Spinal cord (tissue), 10 donors: ENCODE results near the gene TSHZ2. TPM values are rescaled to one million over a fixed set of nuclear protein-coding genes. Genes with fewer than 3 reads are reported as not detected.
A peak's percentile ranks its signal among the peaks of the same experiment; 100 is the strongest.

Experiments used
- DNase-seq, 6 donors: peaks; one replicate each; pipeline versions ENCODE4 v3.0.0 to v3.0.0-alpha.2; 2013 to 2015; ENCODE audit warnings: low spot score in 6 of 6, low read depth in 4 of 6
- H3K27ac ChIP-seq: one replicate; pipeline ENCODE4 v1.5.1; 2013; ENCODE audit warnings: low read depth, low read length, control low read depth
- H3K27me3 ChIP-seq: one replicate; pipeline ENCODE4 v1.6.1; 2013; ENCODE audit warnings: low read length; ENCODE audit not compliant: control insufficient read depth, insufficient read depth
- H3K36me3 ChIP-seq: one replicate; pipeline ENCODE4 v1.6.1; 2013; ENCODE audit warnings: low read length; ENCODE audit not compliant: control insufficient read depth, insufficient read depth
- H3K4me1 ChIP-seq: one replicate; pipeline ENCODE4 v1.6.1; 2013; ENCODE audit warnings: low read length; ENCODE audit not compliant: control insufficient read depth, insufficient read depth
- H3K4me3 ChIP-seq: one replicate; pipeline ENCODE4 v1.5.1; 2013; ENCODE audit warnings: low read depth, low read length, control low read depth
- H3K9me3 ChIP-seq: one replicate; pipeline ENCODE4 v1.6.1; 2013; ENCODE audit warnings: low read length; ENCODE audit not compliant: control insufficient read depth, insufficient read depth
- WGBS: methylation state at CpG from one replicate; pipeline ENCODE4 v1.1.5; 2013; ENCODE audit warnings: missing lambda C conversion rate; ENCODE audit not compliant: insufficient coverage; 5-methylcytosine and 5-hydroxymethylcytosine counted together
- polyA plus RNA-seq, 2 donors: library from polyadenylated mRNA; unstranded; fragments of 120-200 nt; gene quantifications; one replicate each; pipeline ENCODE4 v1.2.1, GENCODE V29; 2013; ENCODE audit not compliant: insufficient read length in 2 of 2
- total RNA-seq, 2 donors: library from RNA; depleted of rRNA in 1 of 2; stranded (reverse); fragments of 120-200 nt in 1 of 2; fragments of >200 nt in 1 of 2; gene quantifications; one replicate each; pipeline versions ENCODE4 v1.2.3 to v1.2.4, GENCODE V29; 2013 to 2014
- donor health status: healthy.

The TSHZ2 gene
- total and polyA plus RNA-seq, 4 donors = 11.8 to 33.0 (median 25.7) TPM

GRCh38 chr20:53221731-53222130 is 249.6 kb downstream of the TSHZ2 start:
- peak in 1 of 6 donors; percentile 39 for DNase-seq
- WGBS = 80% methylated on average over 1 of the region's 3 CpGs
- Histone ChIP-seq H3K9me3 (no peaks in the 10 kb centered on the region), H3K4me3 (no peak overlapping the region), H3K36me3 (no peaks in the 10 kb centered on the region), H3K27ac (no peak overlapping the region), H3K4me1 (peaks cover 8% of the 10 kb centered on the region), H3K27me3 (no peaks in the 10 kb centered on the region)

DNA sequence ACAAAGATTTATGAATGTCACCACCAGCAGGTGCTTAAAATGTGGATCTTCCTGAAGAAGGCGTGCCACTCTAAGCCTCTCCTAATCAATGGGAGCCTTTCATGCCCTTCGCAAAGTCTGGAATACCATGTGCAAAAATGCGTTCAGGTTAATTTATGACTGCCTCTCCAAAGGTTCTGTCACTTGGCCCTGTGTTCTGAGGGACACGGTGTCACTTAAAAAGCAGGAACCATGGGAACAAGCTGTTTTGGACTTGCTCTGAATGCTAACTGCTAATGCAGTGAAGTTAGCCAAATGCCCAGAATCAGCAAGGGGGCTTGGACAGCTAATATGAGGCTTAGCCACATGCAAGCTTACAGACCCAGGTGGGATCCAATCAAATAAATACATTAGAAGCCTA is 250.3 kb downstream of the TSHZ2 start:
- H3K27me3 ChIP-seq = no peaks in the 10 kb centered on the region
- no peaks in the 10 kb centered on the region for H3K9me3 ChIP-seq
- H3K4me3 ChIP-seq = no peak overlapping the region
- DNase-seq = peak in 4 of 6 donors; percentile 39 to 72 (median 57)
- peaks cover 2% of the 10 kb centered on the region for H3K4me1 ChIP-seq
- H3K36me3 ChIP-seq = no peaks in the 10 kb centered on the region
- WGBS = 32% methylated on average over 4 of the region's 4 CpGs
- no peak overlapping the region for H3K27ac ChIP-seq

DNA sequence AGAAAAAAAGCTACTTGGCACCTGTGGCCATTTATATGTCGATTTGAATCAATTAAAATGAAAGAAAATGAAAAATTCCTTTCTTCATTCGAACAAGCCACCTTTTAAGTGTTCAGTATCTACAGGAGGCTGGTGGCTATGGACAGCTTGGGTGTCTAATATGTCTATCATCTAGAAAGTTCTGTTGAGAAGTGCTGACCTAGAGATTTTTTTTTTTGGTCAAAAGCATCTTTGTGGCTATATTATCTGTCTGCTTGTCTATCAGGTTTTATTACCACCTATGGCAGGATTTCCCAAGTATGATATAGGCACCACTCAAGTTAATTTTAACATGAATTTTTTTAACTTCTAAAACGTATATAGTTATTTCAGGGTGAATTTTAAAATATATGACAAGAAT is 250.8 kb downstream of the TSHZ2 start:
- no CpG with 5 or more reads among the region's 3 CpGs for WGBS

GRCh38 chr20:53223626-53224172 is 251.5 kb downstream of the TSHZ2 start:
- Histone ChIP-seq H3K27ac (no peak overlapping the region), H3K36me3 (no peaks in the 10 kb centered on the region), H3K9me3 (no peaks in the 10 kb centered on the region), H3K27me3 (no peaks in the 10 kb centered on the region), H3K4me1 (no peaks in the 10 kb centered on the region), H3K4me3 (no peak overlapping the region)
- no peak for DNase-seq
- no CpG with 5 or more reads among the region's 5 CpGs for WGBS

More for the DNA sequence above, 250.8 kb downstream of the TSHZ2 start:
- no peak for DNase-seq
- no peaks in the 10 kb centered on the region for H3K4me1 ChIP-seq
- no peaks in the 10 kb centered on the region for H3K9me3 ChIP-seq
- H3K27me3 ChIP-seq = no peaks in the 10 kb centered on the region
- H3K27ac ChIP-seq = no peak overlapping the region
- no peak overlapping the region for H3K4me3 ChIP-seq
- H3K36me3 ChIP-seq = no peaks in the 10 kb centered on the region

GRCh38 chr20:53224851-53225250 is 252.7 kb downstream of the TSHZ2 start:
- Histone ChIP-seq H3K4me3 (no peak overlapping the region), H3K36me3 (no peaks in the 10 kb centered on the region), H3K4me1 (no peaks in the 10 kb centered on the region), H3K9me3 (no peaks in the 10 kb centered on the region), H3K27me3 (no peaks in the 10 kb centered on the region), H3K27ac (no peak overlapping the region)
- WGBS = no CpG with 5 or more reads among the region's 1 CpG
- no peak for DNase-seq

GRCh38 chr20:53226826-53227225 is 254.7 kb downstream of the TSHZ2 start:
- Histone ChIP-seq H3K9me3 (no peaks in the 10 kb centered on the region), H3K36me3 (no peaks in the 10 kb centered on the region), H3K27ac (no peak overlapping the region), H3K4me3 (no peak overlapping the region), H3K4me1 (no peaks in the 10 kb centered on the region), H3K27me3 (no peaks in the 10 kb centered on the region)
- WGBS = 67% methylated on average over 1 of the region's 7 CpGs
- peak in 1 of 6 donors; percentile 43 for DNase-seq

DNA sequence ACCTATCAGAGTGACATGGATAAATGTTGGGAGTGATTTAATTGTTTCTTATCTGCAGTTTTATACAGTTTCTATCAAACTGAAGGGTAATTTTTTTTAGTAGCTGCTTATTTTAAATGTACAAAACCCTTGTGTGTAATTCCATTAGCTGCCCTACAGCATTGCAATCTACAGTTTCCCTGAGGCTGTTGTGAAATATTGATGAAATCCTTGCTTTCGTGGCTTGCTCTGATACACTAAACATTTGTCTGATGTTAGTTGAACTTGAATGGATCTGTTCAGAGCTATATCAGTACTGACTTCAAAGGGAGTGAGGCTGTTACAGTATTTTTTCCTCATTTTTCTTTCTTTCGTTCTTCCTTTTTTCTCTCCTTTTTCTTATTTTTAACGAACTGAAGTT is 255.4 kb downstream of the TSHZ2 start:
- Histone ChIP-seq H3K27me3 (no peaks in the 10 kb centered on the region), H3K4me1 (no peaks in the 10 kb centered on the region), H3K9me3 (no peaks in the 10 kb centered on the region), H3K4me3 (no peak overlapping the region), H3K36me3 (no peaks in the 10 kb centered on the region), H3K27ac (no peak overlapping the region)
- no CpG with 5 or more reads among the region's 3 CpGs for WGBS
- peak in 1 of 6 donors; percentile 73 for DNase-seq

DNA sequence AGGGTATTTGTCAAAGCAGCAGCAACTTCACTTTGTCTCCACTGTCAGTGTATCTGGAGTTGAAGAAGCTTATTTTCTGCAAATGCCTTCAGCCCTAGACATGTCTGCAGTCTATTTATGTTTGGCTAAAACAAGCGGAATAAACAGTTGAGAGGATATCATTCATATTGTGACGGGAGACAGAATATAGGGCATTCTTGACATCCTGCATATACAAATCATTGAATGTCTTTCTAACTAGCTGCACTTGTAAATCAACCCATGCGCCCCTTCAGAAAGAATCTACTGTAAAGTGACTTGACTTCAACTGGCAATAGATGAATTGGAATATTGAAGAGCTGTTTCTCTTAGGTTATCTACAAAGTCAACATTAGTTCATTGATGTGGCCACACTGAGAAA is 258.9 kb downstream of the TSHZ2 start:
- DNase-seq = no peak
- Histone ChIP-seq H3K27me3 (no peaks in the 10 kb centered on the region), H3K4me3 (no peak overlapping the region), H3K4me1 (no peaks in the 10 kb centered on the region), H3K27ac (no peak overlapping the region), H3K9me3 (no peaks in the 10 kb centered on the region), H3K36me3 (no peaks in the 10 kb centered on the region)
- no CpG with 5 or more reads among the region's 3 CpGs for WGBS

- Histone ChIP-seq H3K9me3 (no peaks in the 10 kb centered on the region), H3K4me1 (no peaks in the 10 kb centered on the region), H3K27ac (no peak overlapping the region), H3K27me3 (no peaks in the 10 kb centered on the region), H3K4me3 (no peak overlapping the region), H3K36me3 (no peaks in the 10 kb centered on the region)
- peak in 1 of 6 donors; percentile 77 for DNase-seq
- WGBS = 100% methylated on average over 2 of the region's 8 CpGs
Observed at GRCh38 chr20:53237461-53237860, 265.3 kb downstream of the TSHZ2 start.

DNA sequence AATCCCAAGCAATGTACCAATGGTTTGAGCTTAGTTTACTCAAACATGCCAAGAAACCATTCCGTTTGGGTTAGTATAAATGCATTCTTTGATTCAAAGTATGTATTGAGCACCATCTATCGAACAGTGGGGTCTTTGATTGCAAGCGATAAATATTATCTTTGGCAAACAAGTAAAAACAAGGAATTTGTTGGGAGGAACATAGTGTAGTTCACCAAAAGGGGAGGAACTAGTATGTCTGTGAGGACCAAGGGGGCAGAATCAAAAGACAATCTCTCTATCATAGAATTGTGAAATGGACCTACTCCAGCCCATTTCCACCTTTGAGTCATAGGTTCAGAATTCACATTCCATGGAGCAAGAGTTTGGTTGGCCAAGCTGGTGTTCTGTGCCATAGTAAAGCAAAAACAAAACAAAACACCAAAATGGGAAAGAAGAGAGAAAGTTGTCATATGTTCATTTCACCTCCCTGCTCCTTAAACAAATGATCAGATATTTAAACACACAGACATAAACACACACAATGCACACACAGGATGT is 266.0 kb downstream of the TSHZ2 start:
- Histone ChIP-seq H3K27me3 (no peaks in the 10 kb centered on the region), H3K9me3 (no peaks in the 10 kb centered on the region), H3K4me1 (no peaks in the 10 kb centered on the region), H3K27ac (no peak overlapping the region), H3K4me3 (no peak overlapping the region), H3K36me3 (no peaks in the 10 kb centered on the region)
- WGBS = no CpG with 5 or more reads among the region's 3 CpGs
- no peak for DNase-seq
